ENCODE data around the gene TBC1D3.
"Not testable (repeated sequence)": the region's sequence is repeated elsewhere in the genome, so short reads cannot be mapped to it uniquely, and the experiment has no call there.

The TBC1D3 gene

GRCh38 chr17:38192455-38192854 is at the start of gene TBC1D3:
TSS of gene TBC1D3 (minus strand) at chr17:38192555. CDS start at chr17:38191029, 1,526 bp downstream.
- TF ChIP-seq CTCF (IDR thresholded peaks at IDR 0.05): not testable (repeated sequence)
